Measurements from ENCODE around the gene SENP3.

The SENP3 gene

GRCh38 chr17:7606280-7606679 lies 44.6 kb downstream of the SENP3 start:
- no peak for DNase-seq

- DNase-seq: no peak
Observed at GRCh38 chr17:7610641-7611040, 48.9 kb downstream of the SENP3 start.

- DNase-seq: no peak
Observed at GRCh38 chr17:7611635-7612293, 50.0 kb downstream of the SENP3 start.

- no peak for DNase-seq
Observed at GRCh38 chr17:7612294-7612640, 50.5 kb downstream of the SENP3 start.

- no peak for DNase-seq
Observed at GRCh38 chr17:7613769-7614424, 52.2 kb downstream of the SENP3 start.

- DNase-seq: peak; percentile 97 to 98
Observed at GRCh38 chr17:7614425-7615264, 52.9 kb downstream of the SENP3 start, which contains the start of gene FXR2. Gene FXR2, minus strand, starts transcription at chr17:7614897. Its CDS starts 365 bp downstream, at chr17:7614532.

- DNase-seq: no peak
Observed at GRCh38 chr17:7615265-7615747, 53.6 kb downstream of the SENP3 start.

GRCh38 chr17:7618608-7619007 lies 56.9 kb downstream of the SENP3 start:
- DNase-seq: no peak

GRCh38 chr17:7620835-7621234 lies 59.1 kb downstream of the SENP3 start:
- no peak for DNase-seq
